ENCODE measurements around the gene NUDT16.

The NUDT16 gene

GRCh38 chr3:131381445-131382291 lies at the start of gene NUDT16:
Gene NUDT16 (plus strand): TSS chr3:131381774. CDS start chr3:131381805, 31 bp downstream.
- intact Hi-C loops (cut with DNase I; ENCODE audit: low total_unique reads), result loop anchor here (5.0 to 10.0 kb wide), 2 partner anchors 121 to 487 kb away; partner anchors contain the start of genes ATP2C1 and MRPL3
- DNase-seq, result peak; percentile 100
- Histone ChIP-seq H3K27me3 (no peaks in the 10 kb centered on the region), H3K36me3 (peaks cover 0 to 27% (median under 1%) of the 10 kb centered on the region in 3 donors), H3K4me3 (peak within 1 kb of the TSS; percentile 85 to 96), H3K27ac (peak within 1 kb of the TSS; percentile 94 to 98), H3K4me1 (peaks cover 0 to 32% (median 17%) of the 10 kb centered on the region in 4 donors), H3K9me3 (no peaks in the 10 kb centered on the region)
- TF ChIP-seq CTCF (IDR thresholded peaks at IDR 0.05), result no peak

GRCh38 chr3:131338948-131339640 lies 42.5 kb upstream of the NUDT16 start:
- DNase-seq, result no peak
- no peak for TF ChIP-seq CTCF (IDR thresholded peaks at IDR 0.05)
- H3K27me3 ChIP-seq, result no peaks in the 10 kb centered on the region
- H3K27ac ChIP-seq, result no peak overlapping the region
- intact Hi-C loops (cut with DNase I; ENCODE audit: low total_unique reads), result no loop called here
- H3K36me3 ChIP-seq, result peaks cover 0 to 4% (median 0%) of the 10 kb centered on the region in 3 donors
- no peak overlapping the region for H3K4me3 ChIP-seq
- peaks cover 0 to 5% (median 0%) of the 10 kb centered on the region in 4 donors for H3K4me1 ChIP-seq
- peaks cover 0 to 6% (median 6%) of the 10 kb centered on the region in 3 donors for H3K9me3 ChIP-seq

- no peak for TF ChIP-seq CTCF (IDR thresholded peaks at IDR 0.05)
- Histone ChIP-seq H3K27ac (no peak overlapping the region), H3K27me3 (no peaks in the 10 kb centered on the region), H3K4me1 (peaks cover 0 to 5% (median 0%) of the 10 kb centered on the region in 4 donors), H3K9me3 (peaks cover 0 to 7% (median 7%) of the 10 kb centered on the region in 3 donors), H3K36me3 (peaks cover 0 to 4% (median 0%) of the 10 kb centered on the region in 3 donors), H3K4me3 (no peak overlapping the region)
- no peak for DNase-seq
- intact Hi-C loops (cut with DNase I; ENCODE audit: low total_unique reads), result no loop called here
These were observed 39.8 kb upstream of the NUDT16 start for GRCh38 chr3:131341761-131342160.

GRCh38 chr3:131348911-131349310 lies 32.7 kb upstream of the NUDT16 start:
- intact Hi-C loops (cut with DNase I; ENCODE audit: low total_unique reads), result no loop called here
- Histone ChIP-seq H3K27ac (no peak overlapping the region), H3K4me3 (no peak overlapping the region), H3K27me3 (no peaks in the 10 kb centered on the region), H3K9me3 (peaks cover 0 to 3% (median 3%) of the 10 kb centered on the region in 3 donors), H3K4me1 (no peaks in the 10 kb centered on the region), H3K36me3 (no peaks in the 10 kb centered on the region)
- DNase-seq, result no peak
- no peak for TF ChIP-seq CTCF (IDR thresholded peaks at IDR 0.05)

GRCh38 chr3:131349454-131349853 lies 32.1 kb upstream of the NUDT16 start:
- DNase-seq, result no peak
- Histone ChIP-seq H3K9me3 (no peaks in the 10 kb centered on the region), H3K27me3 (no peaks in the 10 kb centered on the region), H3K4me1 (no peaks in the 10 kb centered on the region), H3K36me3 (no peaks in the 10 kb centered on the region), H3K4me3 (no peak overlapping the region), H3K27ac (no peak overlapping the region)
- no peak for TF ChIP-seq CTCF (IDR thresholded peaks at IDR 0.05)
- intact Hi-C loops (cut with DNase I; ENCODE audit: low total_unique reads), result no loop called here
